Activated CD4-positive, alpha-beta T cell treated with anti-CD3 and anti-CD28 coated beads for 4 hours (primary cell): ENCODE results near the gene ATP5IF1.

Source experiments
- DNase-seq, 2 donors: peaks; one replicate each; pipeline ENCODE4 v3.0.0-alpha.2; 2020

ATP5IF1 gene

GRCh38 chr1:28239004-28239403 is 3.1 kb downstream of the ATP5IF1 start:
- DNase-seq: no peak

- DNase-seq: no peak
Observed at GRCh38 chr1:28240024-28240423, 4.1 kb downstream of the ATP5IF1 start.

GRCh38 chr1:28241638-28242241 is 5.8 kb downstream of the ATP5IF1 start:
- DNase-seq: no peak

- no peak for DNase-seq
Observed at GRCh38 chr1:28243685-28244311, 7.9 kb downstream of the ATP5IF1 start.

- DNase-seq: no peak
Observed at GRCh38 chr1:28244549-28245251, 8.8 kb downstream of the ATP5IF1 start.

GRCh38 chr1:28246427-28246832 is 10.5 kb downstream of the ATP5IF1 start:
- no peak for DNase-seq

GRCh38 chr1:28247612-28248272 is 11.8 kb downstream of the ATP5IF1 start:
- DNase-seq: no peak

GRCh38 chr1:28248273-28249012 is 12.5 kb downstream of the ATP5IF1 start:
- peak; percentile 74 to 81 for DNase-seq

- no peak for DNase-seq
Observed at GRCh38 chr1:28249013-28249865, 13.3 kb downstream of the ATP5IF1 start.

GRCh38 chr1:28249866-28250295 is 14.0 kb downstream of the ATP5IF1 start:
- no peak for DNase-seq

- no peak for DNase-seq
Observed at GRCh38 chr1:28256197-28256827, 20.4 kb downstream of the ATP5IF1 start.

- DNase-seq: no peak
Observed at GRCh38 chr1:28257736-28258135, 21.8 kb downstream of the ATP5IF1 start.

- no peak for DNase-seq
Observed at GRCh38 chr1:28258628-28259251, 22.8 kb downstream of the ATP5IF1 start.

GRCh38 chr1:28259252-28259933 is 23.5 kb downstream of the ATP5IF1 start, which contains the start of gene SESN2:
SESN2 (plus strand) TSS chr1:28259518; CDS start chr1:28259848, 330 bp downstream.
- peak; percentile 99 for DNase-seq

GRCh38 chr1:28259934-28260802 is 24.2 kb downstream of the ATP5IF1 start:
- peak; percentile 36 to 41 for DNase-seq

- no peak for DNase-seq
Observed at GRCh38 chr1:28260803-28261174, 24.9 kb downstream of the ATP5IF1 start.

GRCh38 chr1:28264897-28265296 is 29.0 kb downstream of the ATP5IF1 start:
- DNase-seq: no peak

GRCh38 chr1:28265577-28265976 is 29.7 kb downstream of the ATP5IF1 start:
- no peak for DNase-seq

GRCh38 chr1:28266920-28267322 is 31.0 kb downstream of the ATP5IF1 start:
- no peak for DNase-seq
